Cardiac muscle cell (in vitro differentiated cells and primary cell): ENCODE data around the gene MYOF. TPM values are rescaled to one million over a fixed set of nuclear protein-coding genes. Genes with fewer than 3 reads are reported as not detected.
A peak's percentile ranks its signal among the peaks of the same experiment; 100 is the strongest.

ENCODE experiments used
- DNase-seq, 2 donors: peaks; one replicate each; pipeline versions ENCODE4 v3.0.0 to v3.0.0-alpha.2; 2010 to 2017; ENCODE audit warnings: low read depth in 1 of 2, low spot score in 1 of 2
- H3K27ac ChIP-seq: fragments of 200-600 bp; sonication (generic); 2 replicates; pipeline ENCODE4 v1.5.1; 2016
- H3K27me3 ChIP-seq: fragments of 200-600 bp; sonication (generic); 2 replicates; pipeline ENCODE4 v1.6.0; 2016; ENCODE audit warnings: control low read depth
- H3K36me3 ChIP-seq: fragments of 200-600 bp; sonication (generic); 2 replicates; pipeline ENCODE4 v1.5.1; 2016; ENCODE audit warnings: control low read depth
- H3K4me1 ChIP-seq: fragments of 200-600 bp; sonication (generic); 2 replicates; pipeline ENCODE4 v1.8.1; 2017; ENCODE audit warnings: low read depth, mild to moderate bottlenecking, mixed run types
- H3K4me3 ChIP-seq: fragments of 200-600 bp; sonication (generic); 2 replicates; pipeline ENCODE4 v1.5.1; 2016; ENCODE audit warnings: mild to moderate bottlenecking
- H3K9me3 ChIP-seq: fragments of 200-600 bp; sonication (generic); 2 replicates; pipeline ENCODE4 v1.5.1; 2017; ENCODE audit warnings: low read depth, mild to moderate bottlenecking, control low read depth
- CTCF ChIP-seq: IDR thresholded peaks from 2 replicates; pipeline ENCODE4 v1.5.1; 2012; ENCODE audit warnings: low read depth, mild to moderate bottlenecking, low read length
- polyA plus RNA-seq: library from polyadenylated mRNA; unstranded; fragments of >200 nt; fragmentation: Nextera tagmentation; extraction: Ambion mirVana; gene quantifications from 2 replicates; pipeline ENCODE4 v1.2.1, GENCODE V29; 2016
- total RNA-seq: library from RNA; depleted of rRNA; stranded (reverse); fragments of >200 nt; gene quantifications from 2 replicates; pipeline ENCODE4 v1.2.3, GENCODE V29; 2016

The MYOF gene
- total and polyA plus RNA-seq, 2 experiments from 2014 or later: 13.4 to 22.4 TPM

- TF ChIP-seq CTCF: no peak
- H3K27ac ChIP-seq: no peak overlapping the region
- H3K27me3 ChIP-seq: no peaks in the 10 kb centered on the region
- H3K4me3 ChIP-seq: no peak overlapping the region
- no peaks in the 10 kb centered on the region for H3K36me3 ChIP-seq
- DNase-seq: no peak
- H3K4me1 ChIP-seq: no peaks in the 10 kb centered on the region
- H3K9me3 ChIP-seq: no peaks in the 10 kb centered on the region
These were observed 9.5 kb upstream of the MYOF start for GRCh38 chr10:93491602-93492121.

GRCh38 chr10:93488956-93489528, 6.9 kb upstream of the MYOF start:
- H3K4me1 ChIP-seq: no peaks in the 10 kb centered on the region
- no peak overlapping the region for H3K4me3 ChIP-seq
- H3K27me3 ChIP-seq: no peaks in the 10 kb centered on the region
- no peaks in the 10 kb centered on the region for H3K9me3 ChIP-seq
- DNase-seq: no peak
- no peak for TF ChIP-seq CTCF
- H3K27ac ChIP-seq: no peak overlapping the region
- no peaks in the 10 kb centered on the region for H3K36me3 ChIP-seq

- no peak for TF ChIP-seq CTCF
- Histone ChIP-seq H3K27ac (no peak overlapping the region), H3K9me3 (no peaks in the 10 kb centered on the region), H3K27me3 (no peaks in the 10 kb centered on the region), H3K36me3 (no peaks in the 10 kb centered on the region), H3K4me3 (no peak overlapping the region), H3K4me1 (no peaks in the 10 kb centered on the region)
- DNase-seq: no peak
These were observed 3.6 kb upstream of the MYOF start for GRCh38 chr10:93485690-93486089.

- no peak for DNase-seq
- H3K4me1 ChIP-seq: peaks cover 3% of the 10 kb centered on the region
- no peaks in the 10 kb centered on the region for H3K36me3 ChIP-seq
- peak overlapping the region; percentile 80 for H3K27ac ChIP-seq
- no peak for TF ChIP-seq CTCF
- H3K27me3 ChIP-seq: no peaks in the 10 kb centered on the region
- H3K9me3 ChIP-seq: no peaks in the 10 kb centered on the region
- H3K4me3 ChIP-seq: peak overlapping the region; percentile 78
These were observed 443 bp downstream of the MYOF start for GRCh38 chr10:93481637-93482144.

DNA sequence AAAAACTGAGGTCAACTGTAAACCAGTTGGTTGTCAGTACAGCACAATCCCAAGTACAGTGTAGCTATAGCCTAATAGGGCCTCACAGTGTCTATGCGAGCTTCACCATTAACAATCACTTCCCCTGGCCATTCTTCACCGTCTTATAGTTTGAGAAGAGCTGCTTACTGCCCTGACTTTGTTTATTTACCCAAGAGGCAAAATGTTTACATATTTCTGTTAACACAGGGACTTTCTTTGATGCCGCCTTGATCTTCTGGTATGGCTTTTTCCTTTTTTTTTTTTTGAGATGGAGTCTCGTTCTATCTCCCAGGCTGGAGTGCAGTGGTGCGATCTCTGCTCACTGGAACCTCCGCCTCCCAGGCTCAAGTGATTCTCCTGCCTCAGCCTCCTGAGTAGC, 3.3 kb downstream of the MYOF start:
- H3K4me3 ChIP-seq: no peak overlapping the region

More for the DNA sequence above, 3.3 kb downstream of the MYOF start:
- no peaks in the 10 kb centered on the region for H3K9me3 ChIP-seq
- no peak overlapping the region for H3K27ac ChIP-seq
- H3K4me1 ChIP-seq: peaks cover 3% of the 10 kb centered on the region
- no peaks in the 10 kb centered on the region for H3K27me3 ChIP-seq
- H3K36me3 ChIP-seq: no peaks in the 10 kb centered on the region
- no peak for DNase-seq
- TF ChIP-seq CTCF: no peak
